B cell (primary cell): Measurements from ENCODE around the gene CTDP1. TPM values are rescaled to one million over a fixed set of nuclear protein-coding genes. Genes with fewer than 3 reads are reported as not detected.

Source experiments
- ATAC-seq: fragments of 200-7000 bp; cut with Tn5 transposase; one replicate; pipeline ENCODE4 v1.10.0; 2021; ENCODE audit warnings: low read depth, mild to moderate bottlenecking, moderate number of reproducible peaks, moderate library complexity
- CTCF ChIA-PET: fragments of 350-600 bp; sonication (Branson Sonifier 250); formaldehyde crosslinking; loops from one replicate; lab custom pipeline; 2021; ENCODE audit warnings: antibody characterized with exemption, inconsistent platforms; lab: Charles Lee
- POLR2A ChIA-PET: fragments of 350-600 bp; sonication (Branson Sonifier 250); formaldehyde crosslinking; loops from one replicate; lab custom pipeline; 2021; ENCODE audit warnings: antibody characterized with exemption; lab: Charles Lee
- DNase-seq: peaks from one replicate; pipeline ENCODE4 v3.0.0; 2013
- H2AFZ ChIP-seq: 2 replicates; pipeline ENCODE4 v1.6.1; 2012; ENCODE audit warnings: mild to moderate bottlenecking, low read depth, low read length; ENCODE audit not compliant: insufficient read depth, poor library complexity, severe bottlenecking
- H3K27ac ChIP-seq, 2 donors: 1 replicate in 1 of 2; 2 replicates in 1 of 2; pipeline ENCODE4 v1.5.1; 2012 to 2013; ENCODE audit warnings: low read length in 2 of 2, mild to moderate bottlenecking in 2 of 2, moderate library complexity in 1 of 2
- H3K27me3 ChIP-seq, 4 experiments: fragments of 200-600 bp in 1 of 4; sonication (generic) in 1 of 4; replicated peaks in 1 of 4; 1 replicate in 2 of 4; 2 replicates in 2 of 4; pipeline versions ENCODE4 v1.6.1 to v1.7.0; 2013 to 2016; ENCODE audit warnings: low read length in 3 of 4, mild to moderate bottlenecking in 2 of 4, mixed read lengths in 1 of 4, moderate library complexity in 1 of 4; ENCODE audit not compliant: insufficient read depth in 4 of 4, control insufficient read depth in 3 of 4; ENCODE audit errors: control extremely low read depth in 1 of 4
- H3K36me3 ChIP-seq, 2 experiments: replicated peaks in 1 of 2; 1 replicate in 1 of 2; 2 replicates in 1 of 2; pipeline versions ENCODE4 v1.6.1 to v1.7.1; 2013; ENCODE audit warnings: low read length in 1 of 2; ENCODE audit not compliant: insufficient read depth in 2 of 2, control insufficient read depth in 1 of 2; ENCODE audit errors: control extremely low read depth in 1 of 2, extremely low read depth in 1 of 2
- H3K4me1 ChIP-seq, 2 donors: fragments of 200-600 bp in 1 of 2; sonication (generic) in 1 of 2; 1 replicate in 1 of 2; 2 replicates in 1 of 2; pipeline versions ENCODE4 v1.5.1 to v1.6.1; 2013 to 2017; ENCODE audit warnings: low read length in 2 of 2; ENCODE audit not compliant: control insufficient read depth in 2 of 2, insufficient read depth in 2 of 2
- H3K4me2 ChIP-seq: replicated peaks from 2 replicates; pipeline ENCODE3; 2012; ENCODE audit warnings: mild to moderate bottlenecking, low read depth, low read length; ENCODE audit not compliant: poor library complexity, severe bottlenecking
- H3K4me3 ChIP-seq, 5 experiments: fragments of 200-600 bp in 1 of 5; sonication (generic) in 1 of 5; 1 replicate in 3 of 5; 2 replicates in 2 of 5; pipeline versions ENCODE4 v1.5.1 to v1.7.0; 2011 to 2016; ENCODE audit warnings: low read length in 4 of 5, mild to moderate bottlenecking in 4 of 5, low read depth in 2 of 5, control low read depth in 1 of 5, moderate library complexity in 1 of 5; ENCODE audit not compliant: insufficient read depth in 1 of 5; ENCODE audit errors: control extremely low read depth in 1 of 5, extremely low read depth in 1 of 5
- H3K79me2 ChIP-seq: fragments of 200-600 bp; sonication (generic); one replicate; pipeline ENCODE4 v1.6.0; 2016; ENCODE audit warnings: low read length; ENCODE audit not compliant: control insufficient read depth, insufficient read depth
- H3K9ac ChIP-seq: fragments of 200-600 bp; sonication (generic); 2 replicates; pipeline ENCODE4 v1.6.1; 2017; ENCODE audit warnings: mild to moderate bottlenecking, low read length, moderate library complexity
- H3K9me3 ChIP-seq, 3 donors: one replicate each; pipeline versions ENCODE4 v1.6.1 to v1.7.1; 2013; ENCODE audit warnings: low read length in 2 of 3; ENCODE audit not compliant: control insufficient read depth in 2 of 3, insufficient read depth in 1 of 3; ENCODE audit errors: control extremely low read depth in 1 of 3
- H4K20me1 ChIP-seq: 2 replicates; pipeline ENCODE4 v1.6.0; 2012; ENCODE audit warnings: mild to moderate bottlenecking, low read length; ENCODE audit not compliant: insufficient read depth, control insufficient read depth, poor library complexity, severe bottlenecking
- H3K27ac Mint-ChIP-seq: one replicate; pipeline ENCODE4 v1.8.0; 2021; ENCODE audit warnings: mixed read lengths
- H3K27me3 Mint-ChIP-seq: one replicate; pipeline ENCODE4 v1.8.0; 2021; ENCODE audit warnings: mixed read lengths
- H3K4me1 Mint-ChIP-seq: one replicate; pipeline ENCODE4 v1.8.0; 2021; ENCODE audit warnings: mixed read lengths
- H3K4me3 Mint-ChIP-seq: one replicate; pipeline ENCODE4 v1.8.0; 2021; ENCODE audit warnings: mixed read lengths
- H3K9me3 Mint-ChIP-seq: one replicate; pipeline ENCODE4 v1.8.0; 2022; ENCODE audit warnings: mixed read lengths; ENCODE audit not compliant: insufficient read depth
- CTCF ChIP-seq: fragments of 200-600 bp; IDR thresholded peaks from one replicate; pipeline ENCODE4 v1.8.0; 2022; ENCODE audit warnings: antibody characterized with exemption, mild to moderate bottlenecking
- EZH2 ChIP-seq: IDR thresholded peaks from 2 replicates; pipeline ENCODE4 v1.6.1; 2012; ENCODE audit warnings: borderline replicate concordance, low read depth, mild to moderate bottlenecking, moderate library complexity, low read length; ENCODE audit not compliant: insufficient read depth, poor library complexity, severe bottlenecking
- WGBS: methylation state at CpG from one replicate; pipeline ENCODE4 v1.1.5; 2013; ENCODE audit warnings: missing lambda C conversion rate; ENCODE audit not compliant: insufficient coverage; 5-methylcytosine and 5-hydroxymethylcytosine counted together
- intact Hi-C: fragments of 100-400 bp; cut with micrococcal nuclease; formaldehyde crosslinking; loops from one replicate; pipeline ENCODE4 v1.10.0; 2022
- polyA plus RNA-seq: library from polyadenylated mRNA; depleted of rRNA; stranded (reverse); fragments of >200 nt; gene quantifications from 2 replicates; pipeline ENCODE4 v1.2.3, GENCODE V29; 2012
- total RNA-seq, 2 donors: library from RNA; stranded (reverse); fragments of 120-200 nt in 1 of 2; gene quantifications; 1 replicate in 1 of 2; 2 replicates in 1 of 2; pipeline versions ENCODE4 v1.2.3 to v1.2.4, GENCODE V29; 2013 to 2022

CTDP1 gene
- total and polyA plus RNA-seq, 2 donors (not counting 1 experiment from before 2014, with no cell fraction given) = 14.3 to 33.3 TPM

GRCh38 chr18:79647307-79647706 is 32.3 kb upstream of the CTDP1 start:
- WGBS = no CpG with 5 or more reads among the region's 1 CpG
- ChIA-PET CTCF (interaction anchor here (6.2 kb wide), 1 partner anchor 267 kb away, joined by 175 read pairs; no protein-coding TSS in a partner anchor), POLR2A (no interaction called here)
- Histone ChIP-seq H3K9me3 (no peaks in the 10 kb centered on the region), H3K4me2 (no peak overlapping the region), H3K27me3 (no peaks in the 10 kb centered on the region), H3K4me3 (no peak overlapping the region), H3K36me3 (no peaks in the 10 kb centered on the region), H3K79me2 (no peaks in the 10 kb centered on the region), H2AFZ (no peak overlapping the region), H3K9ac (no peak overlapping the region), H4K20me1 (no peaks in the 10 kb centered on the region), H3K27ac (no peak overlapping the region), H3K4me1 (peaks cover 15 to 20% of the 10 kb centered on the region in 2 donors)
- Mint-ChIP-seq H3K27ac (no peak overlapping the region), H3K9me3 (no peaks in the 10 kb centered on the region), H3K4me1 (peaks cover 19% of the 10 kb centered on the region), H3K27me3 (peaks cover 13% of the 10 kb centered on the region), H3K4me3 (no peak overlapping the region)
- intact Hi-C loops = no loop called here
- no peak for ATAC-seq
- DNase-seq = no peak
- no peak for TF ChIP-seq EZH2

GRCh38 chr18:79650959-79651358 is 28.6 kb upstream of the CTDP1 start:
- Histone ChIP-seq H3K27ac (no peak overlapping the region), H3K4me1 (no peaks in the 10 kb centered on the region), H3K4me3 (no peak overlapping the region), H3K36me3 (no peaks in the 10 kb centered on the region), H3K9ac (no peak overlapping the region), H3K4me2 (no peak overlapping the region), H3K9me3 (no peaks in the 10 kb centered on the region), H2AFZ (no peak overlapping the region), H3K79me2 (no peaks in the 10 kb centered on the region), H4K20me1 (no peaks in the 10 kb centered on the region), H3K27me3 (no peaks in the 10 kb centered on the region)
- intact Hi-C loops = no loop called here
- DNase-seq (no peak), ATAC-seq (no peak)
- WGBS = 96% methylated on average over 10 of the region's 11 CpGs
- no peaks in the 10 kb centered on the region for H3K4me1 Mint-ChIP-seq
- POLR2A ChIA-PET = no interaction called here
- peaks cover 2% of the 10 kb centered on the region for H3K9me3 Mint-ChIP-seq
- CTCF ChIA-PET = interaction anchor here (1.5 kb wide), 1 partner anchor 270 kb away, joined by 3 read pairs; no protein-coding TSS in a partner anchor
- H3K27ac Mint-ChIP-seq = no peak overlapping the region
- no peak for TF ChIP-seq CTCF
- TF ChIP-seq EZH2 = no peak
- peaks cover 13% of the 10 kb centered on the region for H3K27me3 Mint-ChIP-seq
- H3K4me3 Mint-ChIP-seq = no peak overlapping the region
